CD4-positive, alpha-beta T cell (primary cell): ENCODE data around the gene TSSK6. TPM values are rescaled to one million over a fixed set of nuclear protein-coding genes. Genes with fewer than 3 reads are reported as not detected.

Source experiments
- ATAC-seq: fragments of 200-7000 bp; cut with Tn5 transposase; one replicate; pipeline ENCODE4 v1.10.0; 2022; ENCODE audit warnings: mild to moderate bottlenecking; ENCODE audit not compliant: poor library complexity
- CTCF ChIA-PET: fragments of 350-600 bp; sonication (Branson Sonifier 250); formaldehyde crosslinking; loops from one replicate; lab custom pipeline; 2021; ENCODE audit warnings: antibody characterized with exemption, inconsistent platforms; lab: Charles Lee
- POLR2A ChIA-PET: fragments of 350-600 bp; sonication (Branson Sonifier 250); formaldehyde crosslinking; loops from one replicate; lab custom pipeline; 2021; ENCODE audit warnings: antibody characterized with exemption, inconsistent platforms; lab: Charles Lee
- DNase-seq, 14 experiments: peaks; one replicate each; pipeline ENCODE4 v3.0.0-alpha.2; 2013 to 2020; ENCODE audit warnings: mixed read lengths in 2 of 14
- H3K27ac ChIP-seq, 2 donors: one replicate each; pipeline versions ENCODE4 v1.5.1 to v1.7.0; 2013; ENCODE audit warnings: low read length in 2 of 2, low read depth in 1 of 2, mild to moderate bottlenecking in 1 of 2
- H3K27me3 ChIP-seq, 2 experiments: 1 replicate in 1 of 2; 2 replicates in 1 of 2; pipeline versions ENCODE4 v1.6.1 to v1.7.0; 2013; ENCODE audit warnings: low read length in 2 of 2, control low read depth in 1 of 2, mild to moderate bottlenecking in 1 of 2, moderate library complexity in 1 of 2; ENCODE audit not compliant: insufficient read depth in 2 of 2, control insufficient read depth in 1 of 2
- H3K36me3 ChIP-seq: one replicate; pipeline ENCODE4 v1.6.1; 2013; ENCODE audit warnings: low read length, control low read depth; ENCODE audit not compliant: insufficient read depth
- H3K4me1 ChIP-seq: one replicate; pipeline ENCODE4 v1.6.1; 2013; ENCODE audit warnings: low read length, control low read depth; ENCODE audit not compliant: insufficient read depth
- H3K4me3 ChIP-seq: one replicate; pipeline ENCODE4 v1.5.1; 2013; ENCODE audit warnings: mild to moderate bottlenecking, low read length, moderate library complexity
- H3K9me3 ChIP-seq, 2 experiments: 1 replicate in 1 of 2; 2 replicates in 1 of 2; pipeline versions ENCODE4 v1.6.1 to v1.7.0; 2013; ENCODE audit warnings: low read length in 2 of 2, mild to moderate bottlenecking in 2 of 2, control low read depth in 1 of 2, moderate library complexity in 1 of 2; ENCODE audit not compliant: control insufficient read depth in 1 of 2, insufficient read depth in 1 of 2
- H3K27ac Mint-ChIP-seq: one replicate; pipeline ENCODE4 v1.8.0; 2020; ENCODE audit warnings: mixed read lengths
- H3K27me3 Mint-ChIP-seq: one replicate; pipeline ENCODE4 v1.8.0; 2021; ENCODE audit warnings: mixed read lengths
- H3K36me3 Mint-ChIP-seq: one replicate; pipeline ENCODE4 v1.8.0; 2021; ENCODE audit warnings: low read depth, mixed read lengths
- H3K4me1 Mint-ChIP-seq: one replicate; pipeline ENCODE4 v1.8.0; 2021; ENCODE audit warnings: low read depth, mixed read lengths
- H3K4me3 Mint-ChIP-seq: one replicate; pipeline ENCODE4 v1.8.0; 2020; ENCODE audit warnings: mild to moderate bottlenecking, mixed read lengths
- H3K9me3 Mint-ChIP-seq: one replicate; pipeline ENCODE4 v1.8.0; 2020; ENCODE audit warnings: mixed read lengths
- CTCF ChIP-seq: fragments of 200-600 bp; IDR thresholded peaks from one replicate; pipeline ENCODE4 v1.8.0; 2022; ENCODE audit warnings: antibody characterized with exemption, mild to moderate bottlenecking
- intact Hi-C, 2 experiments: fragments of 100-400 bp; cut with DNase I in 1 of 2; cut with micrococcal nuclease in 1 of 2; formaldehyde crosslinking; loops; one replicate each; pipeline versions ENCODE4 v1.15.1 to v1.9.0; 2023 to 2025; cut with DNase I, micrococcal nuclease
- total RNA-seq, 174 experiments: library from RNA in 2 of 174; stranded (reverse) in 2 of 174; gene quantifications; one replicate each; pipeline ENCODE4 v1.2.3 and lab custom pipeline; 2021 to 2026

The TSSK6 gene
- total RNA-seq, 2 experiments from 2014 or later, result 3.4 to 5.5 TPM

GRCh38 chr19:19480688-19481087, 34.7 kb downstream of the TSSK6 start:
- ChIA-PET CTCF (no interaction called here), POLR2A (no interaction called here)
- Mint-ChIP-seq H3K36me3 (peaks cover 57% of the 10 kb centered on the region), H3K27ac (peak overlapping the region; percentile 80), H3K27me3 (no peaks in the 10 kb centered on the region), H3K9me3 (no peaks in the 10 kb centered on the region), H3K4me1 (peaks cover 66% of the 10 kb centered on the region), H3K4me3 (no peak overlapping the region)
- Histone ChIP-seq H3K27ac (no peak overlapping the region), H3K36me3 (peaks cover 32% of the 10 kb centered on the region), H3K9me3 (no peaks in the 10 kb centered on the region), H3K4me1 (peaks cover 64% of the 10 kb centered on the region), H3K27me3 (no peaks in the 10 kb centered on the region), H3K4me3 (no peak overlapping the region)
- intact Hi-C loops, result loop anchor here in 1 of 2 experiments (5.0 kb wide), 1 partner anchor 33 kb away; no protein-coding TSS in a partner anchor
- no peak for DNase-seq
- TF ChIP-seq CTCF, result no peak
- ATAC-seq, result peak; percentile 11

GRCh38 chr19:19477705-19478383, 37.5 kb downstream of the TSSK6 start:
- Mint-ChIP-seq H3K9me3 (no peaks in the 10 kb centered on the region), H3K27me3 (no peaks in the 10 kb centered on the region), H3K4me1 (peaks cover 80% of the 10 kb centered on the region), H3K36me3 (peaks cover 70% of the 10 kb centered on the region), H3K27ac (peak overlapping the region; percentile 78), H3K4me3 (no peak overlapping the region)
- Histone ChIP-seq H3K4me1 (peaks cover 80% of the 10 kb centered on the region), H3K4me3 (no peak overlapping the region), H3K27me3 (no peaks in the 10 kb centered on the region), H3K36me3 (peaks cover 32% of the 10 kb centered on the region), H3K27ac (no peak overlapping the region), H3K9me3 (no peaks in the 10 kb centered on the region)
- POLR2A ChIA-PET, result no interaction called here
- DNase-seq (no peak), ATAC-seq (no peak)
- intact Hi-C loops, result no loop called here
- TF ChIP-seq CTCF, result no peak
- CTCF ChIA-PET, result no interaction called here

- intact Hi-C loops, result no loop called here
- Mint-ChIP-seq H3K36me3 (peaks cover 76% of the 10 kb centered on the region), H3K4me3 (no peak overlapping the region), H3K9me3 (no peaks in the 10 kb centered on the region), H3K4me1 (peaks cover 88% of the 10 kb centered on the region), H3K27me3 (no peaks in the 10 kb centered on the region), H3K27ac (peak overlapping the region; percentile 82)
- H3K9me3 ChIP-seq, result no peaks in the 10 kb centered on the region
- no peaks in the 10 kb centered on the region for H3K27me3 ChIP-seq
- H3K27ac ChIP-seq, result peak overlapping the region; percentile 35 to 36
- CTCF ChIA-PET, result interaction anchor here (0.7 to 1.5 kb wide), 6 partner anchors 9 to 112 kb away, joined by 3 to 5 read pairs (median 3); no protein-coding TSS in a partner anchor
- H3K36me3 ChIP-seq, result peaks cover 23% of the 10 kb centered on the region
- H3K4me1 ChIP-seq, result peaks cover 83% of the 10 kb centered on the region
- DNase-seq (peak in 1 of 14 experiments; percentile 33), ATAC-seq (no peak)
- TF ChIP-seq CTCF, result no peak
- POLR2A ChIA-PET, result interaction anchor here (0.9 to 1.2 kb wide), 3 partner anchors 12 to 91 kb away, joined by 3 to 4 read pairs (median 4); no protein-coding TSS in a partner anchor
- H3K4me3 ChIP-seq, result no peak overlapping the region
Measured at GRCh38 chr19:19475849-19476828, 39.2 kb downstream of the TSSK6 start.
